WTC11 (cell line): ENCODE data around the gene OR52D1. TPM values are rescaled to one million over a fixed set of nuclear protein-coding genes. Genes with fewer than 3 reads are reported as not detected.
A peak's percentile ranks its signal among the peaks of the same experiment; 100 is the strongest.

ENCODE experiments used
- ATAC-seq: fragments of 200-7000 bp; cut with Tn5 transposase; 2 replicates; pipeline ENCODE4 v1.10.0; 2021; ENCODE audit warnings: mild to moderate bottlenecking, moderate library complexity
- CTCF ChIA-PET: fragments of 300-600 bp; sonication (Branson Sonifier 250); formaldehyde crosslinking; loops from one replicate; lab custom pipeline; 2021; ENCODE audit warnings: antibody characterized with exemption; lab: Charles Lee
- POLR2A ChIA-PET: fragments of 350-600 bp; sonication (Branson Sonifier 250); formaldehyde crosslinking; loops from one replicate; lab custom pipeline; 2021; ENCODE audit warnings: antibody characterized with exemption; lab: Charles Lee
- DNase-seq: peaks from one replicate; pipeline ENCODE4 v3.0.0; 2021; ENCODE audit warnings: low spot score
- H3K27ac Mint-ChIP-seq: 2 replicates; pipeline ENCODE4 v1.8.0; 2021; ENCODE audit warnings: mixed read lengths
- H3K27me3 Mint-ChIP-seq: 2 replicates; pipeline ENCODE4 v1.8.0; 2021; ENCODE audit warnings: low read depth, mild to moderate bottlenecking, moderate library complexity, mixed read lengths
- H3K36me3 Mint-ChIP-seq: 2 replicates; pipeline ENCODE4 v1.8.0; 2021; ENCODE audit warnings: mixed read lengths
- H3K4me1 Mint-ChIP-seq: 2 replicates; pipeline ENCODE4 v1.8.0; 2022; ENCODE audit warnings: mixed read lengths
- H3K4me3 Mint-ChIP-seq: 2 replicates; pipeline ENCODE4 v1.8.0; 2021; ENCODE audit warnings: mild to moderate bottlenecking, moderate library complexity, mixed read lengths
- H3K9me3 Mint-ChIP-seq: 2 replicates; pipeline ENCODE4 v1.8.0; 2021; ENCODE audit warnings: mixed read lengths
- CREM ChIP-seq: sonication (generic); formaldehyde crosslinking; IDR thresholded peaks from 2 replicates; pipeline ENCODE4 v1.8.1; 2022; ENCODE audit warnings: mild to moderate bottlenecking, missing genetic modification reagents, moderate library complexity
- GRHL2 ChIP-seq: fragments of 250-450 bp; sonication (Bioruptor Pico); IDR thresholded peaks from 2 replicates; pipeline ENCODE4 v1.8.0; 2022; ENCODE audit warnings: mild to moderate bottlenecking, moderate library complexity; ENCODE audit not compliant: insufficient replicate concordance, severe bottlenecking
- HMGA2 ChIP-seq: fragments of 250-450 bp; sonication (Bioruptor Pico); IDR thresholded peaks from 2 replicates; pipeline ENCODE4 v1.4.0; 2021; ENCODE audit warnings: mild to moderate bottlenecking, moderate library complexity
- JAZF1 ChIP-seq: fragments of 250-450 bp; sonication (Bioruptor Pico); IDR thresholded peaks from 2 replicates; pipeline ENCODE4 v1.9.0; 2021; ENCODE audit warnings: moderate library complexity, mild to moderate bottlenecking, inconsistent platforms
- KAT7 ChIP-seq: sonication (generic); formaldehyde crosslinking; IDR thresholded peaks from 2 replicates; pipeline ENCODE4 v1.8.1; 2023; ENCODE audit warnings: missing genetic modification reagents, mild to moderate bottlenecking, borderline replicate concordance
- MXD4 ChIP-seq: fragments of 250-450 bp; sonication (Bioruptor Pico); IDR thresholded peaks from 2 replicates; pipeline ENCODE4 v1.8.0; 2021; ENCODE audit warnings: mild to moderate bottlenecking, moderate library complexity, borderline replicate concordance
- NFYB ChIP-seq: sonication (generic); formaldehyde crosslinking; conservative IDR thresholded peaks from 2 replicates; pipeline ENCODE4 v1.8.0; 2022; ENCODE audit warnings: low read depth, missing genetic modification reagents
- NR1H2 ChIP-seq: sonication (generic); formaldehyde crosslinking; IDR thresholded peaks from 2 replicates; pipeline ENCODE4 v1.9.0; 2021; ENCODE audit warnings: mild to moderate bottlenecking, moderate library complexity, missing genetic modification reagents
- RORB ChIP-seq: fragments of 250-450 bp; sonication (Bioruptor Pico); IDR thresholded peaks from 2 replicates; pipeline ENCODE4 v1.9.0; 2021; ENCODE audit warnings: mild to moderate bottlenecking
- TCF7 ChIP-seq: sonication (generic); formaldehyde crosslinking; IDR thresholded peaks from 2 replicates; pipeline ENCODE4 v1.8.0; 2022; ENCODE audit warnings: mild to moderate bottlenecking, low read depth, missing genetic modification reagents, moderate library complexity
- ZNF232 ChIP-seq: sonication (generic); formaldehyde crosslinking; IDR thresholded peaks from 2 replicates; pipeline ENCODE4 v1.8.0; 2022; ENCODE audit warnings: mild to moderate bottlenecking, missing genetic modification reagents
- ZNF396 ChIP-seq: fragments of 250-450 bp; sonication (Bioruptor Pico); IDR thresholded peaks from 2 replicates; pipeline ENCODE4 v1.8.0; 2021; ENCODE audit warnings: mild to moderate bottlenecking, moderate library complexity, borderline replicate concordance
- ZNF671 ChIP-seq: fragments of 250-450 bp; sonication (Bioruptor Pico); IDR thresholded peaks from 2 replicates; pipeline ENCODE4 v1.8.0; 2021; ENCODE audit warnings: mild to moderate bottlenecking
- total RNA-seq: library from RNA; stranded (reverse); gene quantifications from 3 replicates; pipeline ENCODE4 v1.2.3, GENCODE V29; 2021
- TF ChIP-seq, protein P1 (sequence below): fragments of 250-450 bp; sonication (Bioruptor Pico); conservative IDR thresholded peaks from 2 replicates; pipeline ENCODE4 v1.9.0; 2021; ENCODE audit warnings: mild to moderate bottlenecking
- TF ChIP-seq, protein P2 (sequence below): fragments of 250-450 bp; sonication (Bioruptor Pico); IDR thresholded peaks from 2 replicates; pipeline ENCODE4 v1.9.0; 2021; ENCODE audit warnings: mild to moderate bottlenecking, borderline replicate concordance
- TF ChIP-seq, protein P3 (sequence below): sonication (generic); formaldehyde crosslinking; IDR thresholded peaks from 2 replicates; pipeline ENCODE4 v1.8.1; 2022; ENCODE audit warnings: low read depth, missing genetic modification reagents, borderline replicate concordance
- TF ChIP-seq, protein P4 (sequence below): fragments of 250-450 bp; sonication (Bioruptor Pico); IDR thresholded peaks from 2 replicates; pipeline ENCODE4 v1.8.0; 2021; ENCODE audit warnings: mild to moderate bottlenecking
- TF ChIP-seq, protein P5 (sequence below): sonication (generic); formaldehyde crosslinking; IDR thresholded peaks from 2 replicates; pipeline ENCODE4 v1.8.1; 2023; ENCODE audit warnings: mild to moderate bottlenecking, moderate library complexity, missing genetic modification reagents
- TF ChIP-seq, protein P6 (sequence below): fragments of 250-450 bp; sonication (Bioruptor Pico); IDR thresholded peaks from 2 replicates; pipeline ENCODE4 v1.9.0; 2021; ENCODE audit warnings: mild to moderate bottlenecking
- TF ChIP-seq, protein P7 (sequence below): sonication (generic); formaldehyde crosslinking; IDR thresholded peaks from 2 replicates; pipeline ENCODE4 v1.8.1; 2023; ENCODE audit warnings: mild to moderate bottlenecking, missing genetic modification reagents

Gene OR52D1
- total RNA-seq, 1 experiment from 2014 or later: not detected

DNA sequence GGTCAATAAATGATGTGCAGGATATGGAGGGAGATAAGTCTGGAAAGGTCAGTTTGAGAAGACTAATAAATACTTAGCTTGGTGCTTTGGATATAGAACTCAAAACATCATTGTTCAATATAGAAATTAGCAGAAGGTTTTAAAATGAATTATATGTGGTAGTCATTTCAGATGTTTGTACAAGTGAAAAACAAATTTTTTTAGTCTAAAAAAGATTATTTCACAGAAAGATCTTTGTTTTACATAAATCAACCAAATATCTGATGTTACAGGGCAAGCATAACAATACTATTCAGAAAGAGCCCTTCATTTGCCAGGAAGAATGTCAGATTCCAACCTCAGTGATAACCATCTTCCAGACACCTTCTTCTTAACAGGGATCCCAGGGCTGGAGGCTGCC is at the start of gene OR52D1 (continued):
- TF ChIP-seq, protein P1, sequence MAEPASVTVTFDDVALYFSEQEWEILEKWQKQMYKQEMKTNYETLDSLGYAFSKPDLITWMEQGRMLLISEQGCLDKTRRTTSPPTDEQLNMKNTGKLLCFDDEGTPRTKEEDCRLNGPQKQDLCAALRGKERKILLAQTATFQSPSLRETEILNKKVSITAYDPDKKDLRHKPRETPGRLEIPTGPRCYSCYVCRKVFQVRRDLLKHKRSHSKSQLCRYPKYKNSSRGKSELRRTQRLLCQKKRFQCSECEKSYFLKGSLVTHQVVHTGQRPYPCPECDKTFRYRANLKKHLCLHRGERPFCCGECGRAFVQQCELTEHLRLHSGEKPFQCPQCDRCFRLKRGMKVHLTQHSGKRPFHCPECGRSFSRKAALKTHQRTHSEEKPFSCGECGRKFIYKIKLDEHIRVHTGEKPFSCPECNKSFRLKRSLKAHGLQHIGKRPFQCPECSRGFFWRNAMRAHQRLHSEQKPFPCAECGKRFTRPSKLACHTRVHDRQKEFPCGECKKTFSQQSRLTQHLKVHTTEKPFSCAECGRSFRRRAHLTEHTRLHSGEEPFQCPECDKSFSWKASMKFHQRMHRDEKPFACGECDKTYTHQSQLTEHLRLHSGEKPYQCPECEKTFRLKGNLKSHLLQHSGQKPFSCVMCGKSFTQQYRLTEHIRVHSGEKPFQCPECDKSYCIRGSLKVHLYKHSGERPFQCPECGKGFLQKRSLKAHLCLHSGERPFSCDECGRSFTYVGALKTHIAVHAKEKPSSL (CRISPR knock-in tag): no peak
- TF ChIP-seq, protein P2, sequence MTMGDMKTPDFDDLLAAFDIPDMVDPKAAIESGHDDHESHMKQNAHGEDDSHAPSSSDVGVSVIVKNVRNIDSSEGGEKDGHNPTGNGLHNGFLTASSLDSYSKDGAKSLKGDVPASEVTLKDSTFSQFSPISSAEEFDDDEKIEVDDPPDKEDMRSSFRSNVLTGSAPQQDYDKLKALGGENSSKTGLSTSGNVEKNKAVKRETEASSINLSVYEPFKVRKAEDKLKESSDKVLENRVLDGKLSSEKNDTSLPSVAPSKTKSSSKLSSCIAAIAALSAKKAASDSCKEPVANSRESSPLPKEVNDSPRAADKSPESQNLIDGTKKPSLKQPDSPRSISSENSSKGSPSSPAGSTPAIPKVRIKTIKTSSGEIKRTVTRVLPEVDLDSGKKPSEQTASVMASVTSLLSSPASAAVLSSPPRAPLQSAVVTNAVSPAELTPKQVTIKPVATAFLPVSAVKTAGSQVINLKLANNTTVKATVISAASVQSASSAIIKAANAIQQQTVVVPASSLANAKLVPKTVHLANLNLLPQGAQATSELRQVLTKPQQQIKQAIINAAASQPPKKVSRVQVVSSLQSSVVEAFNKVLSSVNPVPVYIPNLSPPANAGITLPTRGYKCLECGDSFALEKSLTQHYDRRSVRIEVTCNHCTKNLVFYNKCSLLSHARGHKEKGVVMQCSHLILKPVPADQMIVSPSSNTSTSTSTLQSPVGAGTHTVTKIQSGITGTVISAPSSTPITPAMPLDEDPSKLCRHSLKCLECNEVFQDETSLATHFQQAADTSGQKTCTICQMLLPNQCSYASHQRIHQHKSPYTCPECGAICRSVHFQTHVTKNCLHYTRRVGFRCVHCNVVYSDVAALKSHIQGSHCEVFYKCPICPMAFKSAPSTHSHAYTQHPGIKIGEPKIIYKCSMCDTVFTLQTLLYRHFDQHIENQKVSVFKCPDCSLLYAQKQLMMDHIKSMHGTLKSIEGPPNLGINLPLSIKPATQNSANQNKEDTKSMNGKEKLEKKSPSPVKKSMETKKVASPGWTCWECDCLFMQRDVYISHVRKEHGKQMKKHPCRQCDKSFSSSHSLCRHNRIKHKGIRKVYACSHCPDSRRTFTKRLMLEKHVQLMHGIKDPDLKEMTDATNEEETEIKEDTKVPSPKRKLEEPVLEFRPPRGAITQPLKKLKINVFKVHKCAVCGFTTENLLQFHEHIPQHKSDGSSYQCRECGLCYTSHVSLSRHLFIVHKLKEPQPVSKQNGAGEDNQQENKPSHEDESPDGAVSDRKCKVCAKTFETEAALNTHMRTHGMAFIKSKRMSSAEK (CRISPR knock-in tag): no peak
- no peak for TF ChIP-seq NR1H2 (CRISPR knock-in tag)

DNA sequence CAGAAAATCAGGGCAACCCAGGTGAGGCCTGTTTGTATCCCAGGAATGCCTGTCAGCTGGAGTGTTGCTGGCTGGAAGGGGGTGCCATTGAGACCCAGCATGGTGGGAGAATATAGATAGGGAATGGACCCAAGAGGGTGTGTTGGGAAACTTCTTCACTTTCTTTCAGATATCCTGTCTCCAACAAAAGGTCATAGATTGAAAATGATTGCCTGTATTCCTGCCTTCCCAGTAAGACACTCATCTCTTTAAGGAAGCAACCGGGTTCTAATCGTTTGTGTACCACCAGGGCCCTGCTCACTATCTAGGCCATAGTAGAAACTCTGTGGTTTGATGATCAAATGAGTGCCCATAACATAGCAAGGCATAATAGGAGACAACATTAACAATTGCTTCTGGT is 47.1 kb upstream of the OR52D1 start, which contains the start of gene OR51I1:
Gene OR51I1, minus strand, starts transcription at position 101 of the 400 bp plus-strand sequence. Its CDS starts 0 bp downstream, at position 101.
- Mint-ChIP-seq H3K27ac (0 out of 2 replicates have a peak within 1 kb of the TSS, but pooled peaks have one; percentile 15), H3K27me3 (peaks cover 6% of the 10 kb centered on the region), H3K36me3 (no peaks in the 10 kb centered on the region), H3K4me3 (no peak within 1 kb of the TSS), H3K4me1 (no peaks in the 10 kb centered on the region), H3K9me3 (peaks cover 5% of the 10 kb centered on the region)
- CTCF ChIA-PET: no interaction called here
- no peak for DNase-seq
- ATAC-seq: no peak
- POLR2A ChIA-PET: no interaction called here
- TF ChIP-seq GRHL2 (CRISPR knock-in tag) (no peak), JAZF1 (CRISPR knock-in tag) (no peak), KAT7 (CRISPR knock-in tag) (no peak), TCF7 (CRISPR knock-in tag) (no peak), MXD4 (CRISPR knock-in tag) (no peak), ZNF671 (CRISPR knock-in tag) (no peak), NFYB (no peak), RORB (CRISPR knock-in tag) (no peak), ZNF232 (no peak), CREM (CRISPR knock-in tag) (no peak), ZNF396 (CRISPR knock-in tag) (no peak), HMGA2 (no peak)
- TF ChIP-seq, protein P1 (CRISPR knock-in tag): no peak
- TF ChIP-seq, protein P3, sequence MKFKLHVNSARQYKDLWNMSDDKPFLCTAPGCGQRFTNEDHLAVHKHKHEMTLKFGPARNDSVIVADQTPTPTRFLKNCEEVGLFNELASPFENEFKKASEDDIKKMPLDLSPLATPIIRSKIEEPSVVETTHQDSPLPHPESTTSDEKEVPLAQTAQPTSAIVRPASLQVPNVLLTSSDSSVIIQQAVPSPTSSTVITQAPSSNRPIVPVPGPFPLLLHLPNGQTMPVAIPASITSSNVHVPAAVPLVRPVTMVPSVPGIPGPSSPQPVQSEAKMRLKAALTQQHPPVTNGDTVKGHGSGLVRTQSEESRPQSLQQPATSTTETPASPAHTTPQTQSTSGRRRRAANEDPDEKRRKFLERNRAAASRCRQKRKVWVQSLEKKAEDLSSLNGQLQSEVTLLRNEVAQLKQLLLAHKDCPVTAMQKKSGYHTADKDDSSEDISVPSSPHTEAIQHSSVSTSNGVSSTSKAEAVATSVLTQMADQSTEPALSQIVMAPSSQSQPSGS (CRISPR knock-in tag): no peak
- TF ChIP-seq, protein P4, sequence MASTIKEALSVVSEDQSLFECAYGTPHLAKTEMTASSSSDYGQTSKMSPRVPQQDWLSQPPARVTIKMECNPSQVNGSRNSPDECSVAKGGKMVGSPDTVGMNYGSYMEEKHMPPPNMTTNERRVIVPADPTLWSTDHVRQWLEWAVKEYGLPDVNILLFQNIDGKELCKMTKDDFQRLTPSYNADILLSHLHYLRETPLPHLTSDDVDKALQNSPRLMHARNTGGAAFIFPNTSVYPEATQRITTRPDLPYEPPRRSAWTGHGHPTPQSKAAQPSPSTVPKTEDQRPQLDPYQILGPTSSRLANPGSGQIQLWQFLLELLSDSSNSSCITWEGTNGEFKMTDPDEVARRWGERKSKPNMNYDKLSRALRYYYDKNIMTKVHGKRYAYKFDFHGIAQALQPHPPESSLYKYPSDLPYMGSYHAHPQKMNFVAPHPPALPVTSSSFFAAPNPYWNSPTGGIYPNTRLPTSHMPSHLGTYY (CRISPR knock-in tag): no peak
- TF ChIP-seq, protein P5, sequence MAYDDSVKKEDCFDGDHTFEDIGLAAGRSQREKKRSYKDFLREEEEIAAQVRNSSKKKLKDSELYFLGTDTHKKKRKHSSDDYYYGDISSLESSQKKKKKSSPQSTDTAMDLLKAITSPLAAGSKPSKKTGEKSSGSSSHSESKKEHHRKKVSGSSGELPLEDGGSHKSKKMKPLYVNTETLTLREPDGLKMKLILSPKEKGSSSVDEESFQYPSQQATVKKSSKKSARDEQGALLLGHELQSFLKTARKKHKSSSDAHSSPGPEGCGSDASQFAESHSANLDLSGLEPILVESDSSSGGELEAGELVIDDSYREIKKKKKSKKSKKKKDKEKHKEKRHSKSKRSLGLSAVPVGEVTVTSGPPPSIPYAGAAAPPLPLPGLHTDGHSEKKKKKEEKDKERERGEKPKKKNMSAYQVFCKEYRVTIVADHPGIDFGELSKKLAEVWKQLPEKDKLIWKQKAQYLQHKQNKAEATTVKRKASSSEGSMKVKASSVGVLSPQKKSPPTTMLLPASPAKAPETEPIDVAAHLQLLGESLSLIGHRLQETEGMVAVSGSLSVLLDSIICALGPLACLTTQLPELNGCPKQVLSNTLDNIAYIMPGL (CRISPR knock-in tag): no peak
- TF ChIP-seq, protein P6, sequence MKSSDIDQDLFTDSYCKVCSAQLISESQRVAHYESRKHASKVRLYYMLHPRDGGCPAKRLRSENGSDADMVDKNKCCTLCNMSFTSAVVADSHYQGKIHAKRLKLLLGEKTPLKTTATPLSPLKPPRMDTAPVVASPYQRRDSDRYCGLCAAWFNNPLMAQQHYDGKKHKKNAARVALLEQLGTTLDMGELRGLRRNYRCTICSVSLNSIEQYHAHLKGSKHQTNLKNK (CRISPR knock-in tag): no peak
- TF ChIP-seq, protein P7, sequence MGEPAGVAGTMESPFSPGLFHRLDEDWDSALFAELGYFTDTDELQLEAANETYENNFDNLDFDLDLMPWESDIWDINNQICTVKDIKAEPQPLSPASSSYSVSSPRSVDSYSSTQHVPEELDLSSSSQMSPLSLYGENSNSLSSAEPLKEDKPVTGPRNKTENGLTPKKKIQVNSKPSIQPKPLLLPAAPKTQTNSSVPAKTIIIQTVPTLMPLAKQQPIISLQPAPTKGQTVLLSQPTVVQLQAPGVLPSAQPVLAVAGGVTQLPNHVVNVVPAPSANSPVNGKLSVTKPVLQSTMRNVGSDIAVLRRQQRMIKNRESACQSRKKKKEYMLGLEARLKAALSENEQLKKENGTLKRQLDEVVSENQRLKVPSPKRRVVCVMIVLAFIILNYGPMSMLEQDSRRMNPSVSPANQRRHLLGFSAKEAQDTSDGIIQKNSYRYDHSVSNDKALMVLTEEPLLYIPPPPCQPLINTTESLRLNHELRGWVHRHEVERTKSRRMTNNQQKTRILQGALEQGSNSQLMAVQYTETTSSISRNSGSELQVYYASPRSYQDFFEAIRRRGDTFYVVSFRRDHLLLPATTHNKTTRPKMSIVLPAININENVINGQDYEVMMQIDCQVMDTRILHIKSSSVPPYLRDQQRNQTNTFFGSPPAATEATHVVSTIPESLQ (CRISPR knock-in tag): no peak
